ENCODE data around the gene SLC2A5.

Gene SLC2A5

GRCh38 chr1:9061252-9061960 is 8.0 kb downstream of the SLC2A5 start:
- no peak for DNase-seq (ENCODE audit: low read depth)

DNA sequence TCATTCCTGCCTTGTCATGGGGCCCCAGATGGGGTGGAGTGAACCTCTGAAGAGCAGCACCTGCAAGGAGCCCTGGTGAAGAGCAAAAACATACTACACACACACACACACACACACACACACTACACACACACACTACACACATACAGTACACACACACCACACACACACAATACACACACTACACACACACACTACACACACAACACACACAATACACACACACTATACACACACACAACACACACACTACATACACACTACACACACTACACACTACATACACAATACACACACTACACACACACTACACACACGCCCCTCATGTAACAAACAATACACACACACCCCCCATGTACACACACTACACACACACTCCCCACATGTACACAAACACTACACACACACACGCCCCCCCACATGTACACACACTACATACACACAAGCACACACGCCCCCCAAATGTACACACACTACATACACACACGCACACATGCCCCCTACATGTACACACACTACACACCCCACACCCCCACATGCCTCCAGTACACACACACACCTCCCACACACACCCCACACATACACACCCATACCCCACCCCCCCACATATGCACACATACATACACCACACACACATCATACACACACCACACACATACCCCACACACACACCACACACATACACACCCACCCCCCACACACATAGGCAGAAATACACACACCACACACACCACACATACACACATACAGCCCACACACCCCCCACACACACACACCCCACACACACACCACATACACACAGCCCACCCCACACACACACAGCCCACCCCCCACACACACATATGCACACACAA is 9.3 kb downstream of the SLC2A5 start:
- DNase-seq (ENCODE audit: low read depth) = no peak

- DNase-seq (ENCODE audit: low read depth) = no peak
Measured at GRCh38 chr1:9058465-9058864, 11.0 kb downstream of the SLC2A5 start.

GRCh38 chr1:9057851-9058250 is 11.6 kb downstream of the SLC2A5 start:
- no peak for DNase-seq (ENCODE audit: low read depth)

DNA sequence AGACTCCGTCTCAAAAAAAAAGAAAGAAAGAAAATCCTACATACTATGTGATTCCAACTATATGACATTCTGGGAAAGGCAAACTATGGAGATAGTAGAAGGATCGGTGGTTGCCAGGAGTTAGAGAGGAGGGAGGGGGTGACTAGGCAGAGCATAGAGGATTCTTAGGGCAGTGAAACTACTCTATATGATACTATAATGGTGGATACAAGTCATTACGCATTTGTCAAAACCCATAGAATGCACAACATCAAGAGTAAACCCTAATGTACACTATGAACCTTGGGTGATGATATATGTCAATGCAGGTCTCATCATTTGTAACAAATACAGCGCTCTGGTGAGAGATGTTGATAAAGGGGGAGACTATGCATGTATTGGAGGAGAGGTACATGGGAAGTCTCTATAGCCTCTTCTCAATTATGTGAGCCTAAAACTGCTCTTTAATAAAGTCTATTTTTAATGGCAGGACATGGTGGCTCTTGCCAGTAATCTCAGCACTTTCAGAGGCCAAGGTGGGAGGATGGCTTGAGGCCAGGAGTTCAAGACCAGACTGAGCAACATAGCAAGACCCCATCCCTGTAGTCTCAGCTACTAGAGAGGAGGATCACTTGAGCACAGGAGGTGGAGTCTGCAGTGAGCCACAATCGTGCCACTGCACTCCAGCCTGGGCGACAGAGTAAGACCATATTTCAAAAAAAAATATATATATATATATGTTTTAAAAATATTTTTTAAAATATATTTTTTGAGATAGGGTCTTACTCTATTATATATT is 17.0 kb downstream of the SLC2A5 start:
- DNase-seq (ENCODE audit: low read depth) = no peak

DNA sequence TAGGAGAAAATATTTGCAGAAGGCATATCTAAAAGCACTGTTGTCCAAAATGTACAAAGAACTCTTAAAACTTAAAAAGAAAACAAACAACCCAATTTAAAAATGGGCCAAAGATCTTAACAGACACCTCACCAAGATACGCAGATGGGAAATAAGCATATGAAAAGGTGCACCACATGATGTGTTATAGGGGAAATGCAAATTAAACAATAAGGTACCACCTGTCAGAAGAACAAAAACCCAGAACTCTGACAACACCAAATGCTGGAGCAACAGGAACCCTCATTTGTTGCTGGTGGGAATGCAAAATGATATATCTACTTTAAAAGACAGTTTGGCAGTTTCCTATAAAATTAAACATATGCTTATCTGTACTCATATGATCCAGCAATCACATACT is 18.1 kb downstream of the SLC2A5 start:
- no peak for DNase-seq (ENCODE audit: low read depth)

GRCh38 chr1:9050803-9051202 is 18.6 kb downstream of the SLC2A5 start:
- DNase-seq (ENCODE audit: low read depth) = no peak

DNA sequence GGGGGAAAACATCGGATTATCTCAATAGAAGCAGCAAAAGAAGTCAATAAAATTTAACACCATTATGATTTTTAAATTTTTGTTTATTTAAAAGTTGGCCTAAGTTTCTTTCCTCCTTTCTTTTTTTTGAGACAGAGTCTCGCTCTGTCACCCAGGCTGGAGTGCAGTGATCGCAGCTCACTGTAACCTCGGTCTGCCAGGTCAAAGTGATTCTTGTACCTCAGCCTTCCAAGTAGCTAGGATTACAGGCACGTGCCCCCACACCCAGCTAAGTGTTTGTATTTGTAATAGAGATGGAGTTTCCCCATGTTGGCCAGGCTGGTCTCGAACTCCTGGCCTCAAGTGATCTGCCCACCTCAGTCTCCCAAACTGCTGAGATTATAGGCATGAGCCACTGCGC is 20.9 kb downstream of the SLC2A5 start:
- DNase-seq (ENCODE audit: low read depth) = no peak

- DNase-seq (ENCODE audit: low read depth) = no peak
Measured at GRCh38 chr1:9047019-9047418, 22.4 kb downstream of the SLC2A5 start.

- no peak for DNase-seq (ENCODE audit: low read depth)
Measured at GRCh38 chr1:9045861-9046510, 23.4 kb downstream of the SLC2A5 start.

DNA sequence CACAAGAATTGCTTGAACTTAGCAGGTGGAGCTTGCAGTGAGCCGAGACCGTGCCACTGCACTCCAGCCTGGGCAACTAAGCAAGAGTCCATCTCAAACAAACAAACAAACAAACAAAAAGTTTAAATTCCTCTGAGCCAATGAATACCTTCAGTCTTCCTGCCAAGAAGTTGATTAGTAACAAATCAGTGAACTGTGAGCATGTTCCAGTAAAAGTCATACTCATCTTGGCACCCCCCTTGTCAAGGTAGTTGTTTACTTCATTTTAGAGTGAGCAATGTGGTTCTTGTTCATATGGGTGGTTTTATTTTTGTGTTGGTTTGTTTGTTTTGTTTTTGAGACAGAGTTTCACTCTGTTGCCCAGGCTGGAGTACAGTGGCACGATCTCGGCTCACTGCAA is 25.2 kb downstream of the SLC2A5 start:
- DNase-seq (ENCODE audit: low read depth) = no peak

DNA sequence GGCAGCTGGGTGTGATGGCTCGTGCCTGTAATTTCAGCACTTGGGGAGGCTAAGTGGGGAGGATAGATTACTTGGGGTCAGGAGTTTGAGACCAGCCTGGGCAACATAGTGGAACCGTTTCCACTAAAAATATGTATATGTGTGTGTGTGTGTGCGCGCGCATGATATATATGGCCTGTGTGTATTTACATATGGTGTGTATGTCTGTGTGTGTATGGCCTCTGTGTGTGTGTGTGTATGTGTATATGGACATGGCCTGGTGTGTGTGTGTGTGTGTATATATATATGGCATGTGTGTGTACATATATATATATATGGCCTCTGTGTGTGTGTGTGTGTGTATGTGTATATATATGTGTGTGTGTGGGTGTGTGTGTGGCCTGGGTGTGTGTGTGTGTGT is 27.2 kb downstream of the SLC2A5 start:
- DNase-seq (ENCODE audit: low read depth) = no peak

- DNase-seq (ENCODE audit: low read depth) = no peak
Measured at GRCh38 chr1:9041116-9041779, 28.2 kb downstream of the SLC2A5 start.

DNA sequence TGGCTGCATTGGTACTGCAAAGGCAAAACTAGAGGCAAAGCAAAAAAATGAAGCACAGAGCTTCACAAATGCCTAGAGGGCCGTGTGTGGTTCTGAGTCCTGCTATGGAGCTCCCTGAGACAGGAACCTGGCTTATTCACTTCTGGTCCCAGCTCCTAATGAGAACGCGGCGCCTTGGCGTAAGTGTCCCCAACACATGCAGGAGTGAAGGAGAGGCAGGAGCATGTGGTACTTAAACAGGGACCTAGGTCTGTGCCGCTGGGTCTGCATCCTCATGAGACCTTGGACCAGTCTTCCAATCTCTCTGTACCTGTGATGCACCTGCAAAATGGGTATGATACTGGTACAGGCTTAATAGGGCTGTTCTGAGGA is 28.8 kb downstream of the SLC2A5 start:
- no peak for DNase-seq (ENCODE audit: low read depth)

DNA sequence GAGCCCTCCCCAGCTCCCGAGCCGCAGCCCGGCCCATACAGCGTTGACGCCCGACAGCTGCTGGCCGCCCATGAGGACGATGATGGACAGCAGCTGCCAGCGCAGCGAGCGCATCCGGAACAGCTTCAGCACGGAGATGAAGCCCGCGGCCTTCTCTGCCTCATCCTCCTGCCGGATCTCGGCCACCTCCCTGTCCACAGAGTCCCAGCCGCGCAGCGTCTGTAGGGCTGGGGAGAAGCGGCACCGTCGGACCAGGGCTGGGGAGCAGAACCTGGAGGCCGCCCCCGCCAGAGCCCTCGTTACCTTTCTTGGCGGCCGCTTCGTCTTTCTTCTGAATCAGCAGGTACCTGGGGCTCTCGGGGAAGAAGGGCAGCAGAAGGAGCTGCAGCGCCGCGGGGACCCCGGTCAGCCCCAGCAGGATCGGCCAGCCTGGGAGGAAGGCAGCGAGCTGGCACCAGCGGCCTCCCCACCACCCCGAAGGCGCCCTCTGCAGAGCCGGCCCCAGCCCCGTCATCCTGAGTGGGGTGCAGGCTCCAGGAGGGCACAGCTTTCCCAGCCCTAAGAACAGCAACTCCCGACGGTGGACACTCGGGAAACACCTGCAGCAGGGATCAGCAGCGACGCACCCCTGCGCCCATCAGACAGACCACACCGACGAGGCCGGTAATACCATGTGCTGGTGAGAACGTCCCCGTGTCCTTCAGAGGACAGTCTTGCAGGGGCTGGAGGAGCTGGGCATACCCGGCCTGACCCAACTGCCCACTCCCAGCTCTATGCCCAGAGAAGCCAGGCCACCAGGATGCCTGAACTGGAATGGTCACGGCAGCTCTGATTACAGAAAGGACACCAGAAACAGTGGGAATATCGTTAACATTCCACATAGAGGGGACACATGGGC is 29.4 kb downstream of the SLC2A5 start:
- no peak for DNase-seq (ENCODE audit: low read depth)

DNA sequence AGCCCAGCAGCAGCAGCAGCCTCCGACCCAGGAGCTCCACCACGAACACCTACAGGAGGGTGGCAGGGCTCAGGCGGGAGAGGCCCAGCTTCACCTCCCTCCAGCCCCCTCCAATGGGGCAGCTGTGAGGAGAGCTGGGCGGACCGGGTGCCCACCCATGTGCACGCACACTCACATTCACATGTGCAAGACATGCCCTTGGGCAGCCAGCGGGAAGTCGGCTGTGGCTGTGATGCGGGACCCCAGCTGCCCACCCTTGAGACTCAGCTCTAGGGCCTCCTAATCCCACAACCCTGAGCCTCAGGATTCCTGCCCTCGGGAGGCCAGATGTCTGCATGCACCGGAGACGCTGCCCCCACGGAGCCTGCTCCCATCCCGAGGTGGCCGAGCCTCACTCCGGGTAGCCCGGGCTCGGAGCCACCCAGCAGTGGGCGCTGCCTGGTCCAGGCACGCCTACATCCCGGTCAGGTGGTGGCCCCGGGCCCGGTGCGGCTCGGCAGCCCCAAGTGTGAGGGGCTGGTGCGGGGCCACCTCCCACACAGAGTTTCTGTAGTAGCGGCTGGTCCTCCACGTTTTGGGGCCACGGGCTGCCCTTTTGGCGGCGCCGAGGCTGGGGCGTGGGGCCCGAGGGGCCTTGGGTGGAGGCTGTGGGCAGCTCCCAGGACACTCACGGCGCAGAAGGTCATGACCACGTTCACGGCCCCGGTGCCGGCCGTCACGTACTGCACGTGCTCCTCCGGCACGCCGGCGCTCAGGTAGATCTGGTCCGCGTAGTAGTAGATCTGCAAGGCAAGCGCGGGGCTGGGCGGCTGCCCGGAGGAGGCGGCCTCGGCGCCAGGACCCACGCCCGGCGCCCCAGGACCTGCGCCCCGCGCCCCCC is 30.3 kb downstream of the SLC2A5 start:
- no peak for DNase-seq (ENCODE audit: low read depth)

GRCh38 chr1:9038338-9038650 is 31.1 kb downstream of the SLC2A5 start:
- DNase-seq (ENCODE audit: low read depth) = no peak

- DNase-seq (ENCODE audit: low read depth) = no peak
Measured at GRCh38 chr1:9037476-9038337, 31.7 kb downstream of the SLC2A5 start.

- DNase-seq (ENCODE audit: low read depth) = no peak
Measured at GRCh38 chr1:9035226-9035625, 34.2 kb downstream of the SLC2A5 start.
